A549 treated with GW870086 at 1 μM for 4 hours (cell line): Measurements from ENCODE around the gene NUSAP1. TPM values are rescaled to one million over a fixed set of nuclear protein-coding genes. Genes with fewer than 3 reads are reported as not detected.

Experiments
- total RNA-seq: library from RNA; stranded (reverse); fragments of 200-300 nt; extraction: Qiagen RNA extraction; gene quantifications from 5 replicates; pipeline ENCODE4 v1.2.3, GENCODE V29; 2022; ENCODE audit warnings: low read depth

Gene NUSAP1
- total RNA-seq, result 64.5 to 81.6 TPM (median 70.4 TPM) in 5 replicates

GRCh38 chr15:41332194-41333025 lies at the start of gene NUSAP1, which contains the start of gene OIP5:
NUSAP1 (plus strand) TSS chr15:41332881; CDS start chr15:41332958, 77 bp downstream.
OIP5 (minus strand) TSS chr15:41332591; CDS start chr15:41332561, 30 bp downstream.

GRCh38 chr15:41416742-41417417 lies 84.2 kb downstream of the NUSAP1 start, which contains the start of gene RTF1:
RTF1 (plus strand) TSS chr15:41417095; CDS start chr15:41417116, 21 bp downstream.

Other genes starting within 250 kb of the NUSAP1 start
- 12.3 to 14.9 TPM (median 12.5 TPM) in 5 replicates for gene INO80, start 216.6 kb upstream of the NUSAP1 start, total RNA-seq
- gene EXD1, start 102.1 kb upstream of the NUSAP1 start, total RNA-seq, result 0.16 to 0.33 TPM (median 0.27 TPM) in 3 of 5 replicates, not detected in the others
- gene CHP1, start 101.6 kb upstream of the NUSAP1 start, total RNA-seq, result 61.3 to 71.8 TPM (median 64.8 TPM) in 5 replicates
- gene OIP5, start 290 bp upstream of the NUSAP1 start, total RNA-seq, result 13.3 to 15.9 TPM (median 14.6 TPM) in 5 replicates
- gene NDUFAF1, start 69.6 kb downstream of the NUSAP1 start, total RNA-seq, result 12.0 to 14.3 TPM (median 13.4 TPM) in 5 replicates
- gene RTF1, start 84.2 kb downstream of the NUSAP1 start, total RNA-seq, result 17.4 to 23.1 TPM (median 21.3 TPM) in 5 replicates
- gene ITPKA, start 161.0 kb downstream of the NUSAP1 start, total RNA-seq, result 7.4 to 9.3 TPM (median 9.1 TPM) in 5 replicates
- 0.03 to 0.43 TPM (median 0.10 TPM) in 4 of 5 replicates, not detected in the other for gene LTK, start 180.9 kb downstream of the NUSAP1 start, total RNA-seq
- gene RPAP1, start 211.4 kb downstream of the NUSAP1 start, total RNA-seq, result 8.8 to 12.8 TPM (median 10.5 TPM) in 5 replicates
- gene TYRO3, start 226.3 kb downstream of the NUSAP1 start, total RNA-seq, result 12.8 to 17.1 TPM (median 15.8 TPM) in 5 replicates